ENCODE data around the gene PRRG2. TPM values are rescaled to one million over a fixed set of nuclear protein-coding genes. Genes with fewer than 3 reads are reported as not detected.

PRRG2 gene
- total and polyA plus RNA-seq, 2 of the 13 experiments (the other 11 are each of a cell fraction or from before 2014, with no cell fraction given) = 0.66 to 0.82 TPM

- TF ChIP-seq ZNF414 (CRISPR knock-in tag; IDR thresholded peaks at IDR 0.05) = 0 out of 2 replicates have a peak, but pooled peaks have one; percentile 58
- TF ChIP-seq MAFG (CRISPR knock-in tag; IDR thresholded peaks at IDR 0.05) = no peak
- TF ChIP-seq MATR3 (CRISPR knock-in tag; IDR thresholded peaks at IDR 0.05) = no peak
- TF ChIP-seq NCOA5 (CRISPR knock-in tag; IDR thresholded peaks at IDR 0.05) = no peak
- TF ChIP-seq, protein P1, sequence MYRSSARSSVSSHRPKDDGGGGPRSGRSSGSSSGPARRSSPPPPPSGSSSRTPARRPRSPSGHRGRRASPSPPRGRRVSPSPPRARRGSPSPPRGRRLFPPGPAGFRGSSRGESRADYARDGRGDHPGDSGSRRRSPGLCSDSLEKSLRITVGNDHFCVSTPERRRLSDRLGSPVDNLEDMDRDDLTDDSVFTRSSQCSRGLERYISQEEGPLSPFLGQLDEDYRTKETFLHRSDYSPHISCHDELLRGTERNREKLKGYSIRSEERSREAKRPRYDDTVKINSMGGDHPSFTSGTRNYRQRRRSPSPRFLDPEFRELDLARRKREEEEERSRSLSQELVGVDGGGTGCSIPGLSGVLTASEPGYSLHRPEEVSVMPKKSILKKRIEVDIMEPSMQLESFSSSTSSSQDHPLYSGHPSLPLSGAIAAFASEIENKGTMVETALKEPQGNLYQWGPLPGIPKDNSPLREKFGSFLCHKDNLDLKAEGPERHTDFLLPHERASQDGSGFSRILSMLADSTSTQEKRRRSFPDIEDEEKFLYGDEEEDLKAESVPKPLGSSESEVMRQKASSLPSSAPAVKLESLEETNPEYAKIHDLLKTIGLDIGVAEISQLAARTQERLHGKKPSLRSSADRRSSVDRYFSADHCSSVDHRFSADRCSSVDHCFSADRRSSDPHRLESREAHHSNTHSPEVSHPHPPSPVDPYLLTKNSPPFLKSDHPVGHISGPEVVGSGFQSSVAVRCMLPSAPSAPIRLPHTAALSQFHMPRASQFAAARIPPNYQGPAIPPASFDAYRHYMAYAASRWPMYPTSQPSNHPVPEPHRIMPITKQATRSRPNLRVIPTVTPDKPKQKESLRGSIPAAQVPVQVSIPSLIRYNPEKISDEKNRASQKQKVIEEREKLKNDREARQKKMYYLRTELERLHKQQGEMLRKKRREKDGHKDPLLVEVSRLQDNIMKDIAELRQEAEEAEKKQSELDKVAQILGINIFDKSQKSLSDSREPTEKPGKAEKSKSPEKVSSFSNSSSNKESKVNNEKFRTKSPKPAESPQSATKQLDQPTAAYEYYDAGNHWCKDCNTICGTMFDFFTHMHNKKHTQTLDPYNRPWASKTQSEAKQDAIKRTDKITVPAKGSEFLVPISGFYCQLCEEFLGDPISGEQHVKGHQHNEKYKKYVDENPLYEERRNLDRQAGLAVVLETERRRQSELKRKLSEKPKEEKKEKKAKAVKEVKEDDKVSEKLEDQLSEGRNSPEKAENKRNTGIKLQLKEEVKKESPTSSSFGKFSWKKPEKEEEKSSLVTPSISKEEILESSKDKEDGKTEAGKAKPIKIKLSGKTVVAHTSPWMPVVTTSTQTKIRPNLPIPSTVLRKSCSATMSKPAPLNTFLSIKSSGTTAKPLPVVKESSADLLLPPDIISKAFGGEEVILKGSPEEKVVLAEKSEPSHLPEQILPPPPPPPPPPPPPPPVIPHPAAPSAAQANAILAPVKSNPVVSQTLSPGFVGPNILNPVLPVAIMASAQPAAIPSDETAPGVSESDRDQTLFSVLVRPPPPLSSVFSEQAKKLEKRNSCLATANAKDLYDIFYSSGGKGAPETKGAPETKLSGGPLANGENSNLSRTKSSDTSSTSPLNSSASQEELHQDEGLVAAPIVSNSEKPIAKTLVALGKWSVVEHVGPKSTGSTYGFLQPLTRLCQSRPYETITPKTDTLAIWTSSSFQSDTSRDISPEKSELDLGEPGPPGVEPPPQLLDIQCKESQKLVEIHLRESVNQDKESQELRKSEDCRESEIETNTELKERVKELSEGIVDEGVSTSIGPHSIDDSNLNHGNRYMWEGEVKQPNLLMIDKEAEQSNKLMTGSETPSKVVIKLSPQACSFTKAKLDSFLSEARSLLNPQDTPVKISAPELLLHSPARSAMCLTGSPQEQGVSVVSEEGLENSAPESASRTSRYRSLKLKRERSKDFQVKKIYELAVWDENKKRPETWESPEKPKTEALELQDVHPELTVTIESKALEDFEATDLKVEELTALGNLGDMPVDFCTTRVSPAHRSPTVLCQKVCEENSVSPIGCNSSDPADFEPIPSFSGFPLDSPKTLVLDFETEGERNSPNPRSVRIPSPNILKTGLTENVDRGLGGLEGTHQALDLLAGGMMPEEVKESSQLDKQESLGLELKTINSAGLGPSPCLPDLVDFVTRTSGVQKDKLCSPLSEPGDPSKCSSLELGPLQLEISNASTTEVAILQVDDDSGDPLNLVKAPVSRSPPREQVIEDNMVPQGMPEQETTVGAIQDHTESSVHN (CRISPR knock-in tag; IDR thresholded peaks at IDR 0.05) = no peak
- no peak for TF ChIP-seq CHCHD3 (CRISPR knock-in tag; IDR thresholded peaks at IDR 0.05)
- TF ChIP-seq AHR (CRISPR knock-in tag; IDR thresholded peaks at IDR 0.05) = peak; percentile 58; the same call in 1 of the 2 replicates
- TF ChIP-seq ZNF335 (CRISPR knock-in tag; IDR thresholded peaks at IDR 0.05) = 0 out of 2 replicates have a peak, but pooled peaks have one; percentile 35
- TF ChIP-seq ZNF546 (CRISPR knock-in tag; conservative IDR thresholded peaks at IDR 0.05) = 0 out of 2 replicates have a peak, but pooled peaks have one; percentile 60
- TF ChIP-seq ZNF235 (CRISPR knock-in tag; IDR thresholded peaks at IDR 0.05; ENCODE audit: borderline replicate concordance) = 0 out of 2 replicates have a peak, but pooled peaks have one; percentile 67
- peak; percentile 75; the same call in 1 of the 2 replicates for TF ChIP-seq ZNF44 (CRISPR knock-in tag; IDR thresholded peaks at IDR 0.05)
- no peak for TF ChIP-seq TCF7L2 (IDR thresholded peaks at IDR 0.05; ENCODE audit: low read depth, low read length)
- TF ChIP-seq GFI1 (CRISPR knock-in tag; IDR thresholded peaks at IDR 0.05; ENCODE audit: borderline replicate concordance) = 0 out of 2 replicates have a peak, but pooled peaks have one; percentile 16
- no peak for TF ChIP-seq EEA1 (CRISPR knock-in tag; IDR thresholded peaks at IDR 0.05; ENCODE audit: borderline replicate concordance)
- TF ChIP-seq LRRFIP1 (CRISPR knock-in tag; conservative IDR thresholded peaks at IDR 0.05) = no peak
- no peak for TF ChIP-seq ZNF20 (CRISPR knock-in tag; IDR thresholded peaks at IDR 0.05)
Measured at GRCh38 chr19:49590071-49590970, 9.2 kb downstream of the PRRG2 start (continued).

Measured in HepG2 (cell line).